LHCN-M2 (cell line): ENCODE measurements around the gene ACSL3. TPM values are rescaled to one million over a fixed set of nuclear protein-coding genes. Genes with fewer than 3 reads are reported as not detected.
"Not testable (repeated sequence)": the region's sequence is repeated elsewhere in the genome, so short reads cannot be mapped to it uniquely, and the experiment has no call there.

Source experiments
- DNase-seq: peaks from one replicate; pipeline ENCODE4 v3.0.0-alpha.2; 2012; ENCODE audit warnings: low read depth
- total RNA-seq: library from RNA; depleted of rRNA; stranded (reverse); fragments of >200 nt; gene quantifications from 2 replicates; pipeline ENCODE4 v1.2.3, GENCODE V29; 2014

ACSL3 gene
- total RNA-seq, 1 experiment from 2014 or later, result 215 TPM

- peak; percentile 41 for DNase-seq
Measured at GRCh38 chr2:222851956-222852617, 8.7 kb upstream of the ACSL3 start.

DNA sequence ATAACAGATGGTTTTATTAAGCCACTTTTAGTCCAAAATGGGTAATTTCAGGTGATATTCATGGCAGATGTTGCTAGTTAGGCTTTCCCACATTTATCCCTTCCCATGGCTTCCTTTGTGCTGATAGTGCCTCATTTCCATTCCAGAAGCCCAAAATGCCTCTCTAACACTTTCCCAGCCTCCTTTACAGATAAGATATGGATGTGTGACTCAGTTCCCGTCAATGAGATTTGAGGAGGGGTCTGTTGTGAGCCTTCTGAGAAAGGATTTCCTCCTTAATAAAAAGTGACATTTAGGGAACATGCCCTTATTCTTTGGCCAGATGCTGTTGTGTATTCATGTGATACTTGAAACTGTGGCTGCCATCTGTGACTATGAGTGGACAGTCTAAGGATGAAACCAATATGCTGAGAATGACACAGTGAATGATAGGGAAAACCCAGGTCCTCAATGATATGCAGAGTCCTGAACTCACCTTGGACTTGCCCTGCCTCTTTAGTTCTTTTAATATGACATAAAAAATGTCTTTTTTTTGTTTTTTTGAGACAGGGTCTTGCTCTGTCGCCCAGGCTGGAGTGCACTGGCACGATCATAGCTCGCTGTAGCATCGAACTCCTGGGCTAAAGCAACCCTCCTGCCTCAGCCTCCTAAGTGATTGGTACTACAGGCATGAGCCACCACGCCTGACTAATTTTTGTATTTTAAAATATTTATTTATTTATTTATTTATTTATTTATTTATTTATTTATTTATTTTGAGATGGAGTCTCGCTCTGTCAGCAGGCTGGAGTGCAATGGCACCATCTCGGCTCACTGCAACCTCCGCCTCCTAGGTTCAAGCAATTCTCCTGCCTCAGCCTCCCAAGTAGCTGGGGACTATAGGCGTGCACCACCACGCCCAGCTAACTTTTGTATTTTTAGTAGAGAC, 5.8 kb upstream of the ACSL3 start:
- no peak for DNase-seq

- DNase-seq, result peak; percentile 72
Measured at GRCh38 chr2:222859786-222860612, 837 bp upstream of the ACSL3 start.

- peak; percentile 36 for DNase-seq
Measured at GRCh38 chr2:222861411-222862105, 722 bp downstream of the ACSL3 start.

GRCh38 chr2:222862106-222862908, 1.5 kb downstream of the ACSL3 start:
- peak; percentile 60 for DNase-seq

GRCh38 chr2:222862909-222863544, 2.2 kb downstream of the ACSL3 start:
- peak; percentile 19 for DNase-seq

DNA sequence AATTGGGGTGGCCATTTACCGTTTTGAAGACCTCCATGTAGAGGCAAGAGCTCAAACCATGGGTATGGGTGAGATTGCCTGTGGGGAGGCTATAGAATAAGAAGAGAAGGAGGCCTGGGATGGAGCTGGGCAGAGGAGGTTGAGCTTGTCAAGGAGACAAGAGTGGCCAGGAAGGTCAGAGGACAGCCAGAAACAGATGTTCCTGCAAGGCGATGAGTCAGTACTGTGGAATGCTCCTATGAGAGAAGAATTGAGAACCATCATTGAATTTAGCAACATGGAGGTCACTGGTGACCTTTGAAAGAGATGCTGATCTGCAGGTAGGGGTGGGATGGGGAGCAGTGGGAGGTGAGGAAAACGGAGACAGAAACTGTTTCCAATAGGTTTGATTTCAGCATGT, 3.5 kb downstream of the ACSL3 start:
- peak; percentile 88 for DNase-seq

DNA sequence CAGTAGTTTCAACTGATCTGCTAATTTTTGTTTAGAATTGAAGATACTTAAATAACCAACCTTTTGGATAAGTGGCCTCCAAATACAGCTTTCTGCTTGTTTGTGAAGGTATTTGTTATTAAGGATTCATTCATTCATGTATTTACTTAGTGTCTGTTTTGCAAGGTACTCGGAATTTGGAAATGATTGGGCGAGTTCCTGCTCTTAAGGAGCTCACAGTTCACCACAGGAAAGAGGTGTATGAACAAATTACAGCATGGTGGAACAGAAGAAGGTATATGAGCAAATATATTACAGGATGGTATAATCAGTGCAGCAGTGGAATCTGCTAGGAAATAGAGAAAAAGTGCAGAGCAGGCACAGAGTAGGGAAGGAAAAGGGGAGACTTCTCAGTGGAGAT, 4.5 kb downstream of the ACSL3 start:
- no peak for DNase-seq

- DNase-seq, result no peak
Measured at GRCh38 chr2:222866358-222866960, 5.6 kb downstream of the ACSL3 start.

DNA sequence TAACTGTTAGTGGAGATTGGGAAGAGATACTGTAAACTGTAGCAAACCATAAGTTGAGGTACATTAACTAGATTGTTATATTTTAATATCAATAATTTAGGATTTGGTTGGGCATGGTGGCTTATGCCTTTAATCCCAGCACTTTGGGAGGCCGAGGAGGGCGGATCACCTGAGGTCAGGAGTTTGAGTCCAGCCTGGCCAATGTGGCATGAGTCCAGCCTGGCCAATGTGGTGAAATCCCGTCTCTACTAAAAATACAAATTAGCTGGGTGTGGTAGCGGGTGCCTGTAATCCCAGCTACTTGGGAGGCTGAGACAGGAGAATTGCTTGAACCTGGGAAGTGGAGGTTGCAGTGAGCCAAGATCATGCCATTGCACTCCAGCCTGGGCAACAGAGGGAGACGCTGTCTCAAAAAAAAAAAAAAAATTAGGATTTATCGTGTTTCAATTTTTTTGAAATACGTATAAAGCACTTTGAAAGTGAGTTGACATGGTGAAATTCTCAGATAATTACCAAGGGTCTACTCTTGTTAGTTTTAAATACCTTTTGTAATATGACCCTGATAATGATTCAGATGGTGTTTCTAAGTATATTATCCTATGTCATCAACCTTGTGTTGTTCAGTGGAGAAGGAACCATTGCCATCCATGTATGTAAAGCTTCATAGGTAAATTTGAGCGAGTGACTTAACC, 7.9 kb downstream of the ACSL3 start:
- not testable (repeated sequence) for DNase-seq

DNA sequence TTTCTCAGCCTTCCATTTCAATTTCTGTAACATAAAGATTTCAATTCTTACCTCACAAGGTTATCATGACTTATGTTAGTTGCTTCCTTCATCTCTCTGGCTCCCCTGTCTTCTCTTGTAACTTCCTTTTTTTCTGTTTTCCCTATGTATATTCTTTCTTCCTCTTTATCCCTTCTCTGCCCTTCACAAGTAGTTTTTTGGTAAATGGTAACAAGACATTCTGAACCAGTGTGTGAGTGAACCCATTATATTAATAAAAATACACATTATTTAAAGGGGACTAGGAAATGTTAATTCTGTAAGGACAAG, 8.4 kb downstream of the ACSL3 start:
- no peak for DNase-seq

- no peak for DNase-seq
Measured at GRCh38 chr2:222871291-222871690, 10.5 kb downstream of the ACSL3 start.

- no peak for DNase-seq
Measured at GRCh38 chr2:222872551-222872950, 11.7 kb downstream of the ACSL3 start.

GRCh38 chr2:222875482-222875881, 14.6 kb downstream of the ACSL3 start:
- DNase-seq, result no peak

- no peak for DNase-seq
Measured at GRCh38 chr2:222876947-222877346, 16.1 kb downstream of the ACSL3 start.

DNA sequence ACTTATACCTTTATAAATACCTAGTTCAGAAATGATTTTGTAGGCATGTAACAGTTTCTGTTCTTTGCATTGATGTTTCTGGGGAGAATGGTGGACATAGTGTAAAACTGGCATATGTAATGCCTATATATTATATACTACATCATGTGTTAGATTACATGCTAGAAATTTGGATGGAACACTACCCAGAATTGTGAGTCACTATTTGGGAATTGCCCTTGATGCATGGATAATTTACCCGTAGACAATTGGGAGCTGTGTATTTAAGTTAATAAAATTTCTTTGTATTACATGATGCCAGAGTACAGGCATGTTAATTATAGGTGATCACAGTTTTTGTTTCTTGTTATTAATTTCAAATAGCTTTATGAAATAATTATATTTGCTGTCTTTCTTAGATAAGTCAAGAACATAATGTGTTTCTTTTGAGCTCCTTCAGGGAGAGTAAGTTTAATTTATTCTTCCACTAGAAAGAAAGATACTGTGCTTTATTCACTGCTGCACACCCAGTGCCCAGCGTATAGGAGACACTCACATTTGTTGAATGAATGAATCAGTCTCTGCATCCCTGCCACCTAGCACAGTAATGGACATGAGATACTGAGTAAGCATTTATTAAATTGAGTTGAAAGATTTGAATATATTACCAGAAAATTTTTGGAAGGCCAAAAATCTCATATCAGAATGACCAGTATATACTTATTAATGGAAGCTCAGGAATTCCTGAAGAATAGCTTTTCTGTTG, 16.9 kb downstream of the ACSL3 start:
- DNase-seq, result no peak

DNA sequence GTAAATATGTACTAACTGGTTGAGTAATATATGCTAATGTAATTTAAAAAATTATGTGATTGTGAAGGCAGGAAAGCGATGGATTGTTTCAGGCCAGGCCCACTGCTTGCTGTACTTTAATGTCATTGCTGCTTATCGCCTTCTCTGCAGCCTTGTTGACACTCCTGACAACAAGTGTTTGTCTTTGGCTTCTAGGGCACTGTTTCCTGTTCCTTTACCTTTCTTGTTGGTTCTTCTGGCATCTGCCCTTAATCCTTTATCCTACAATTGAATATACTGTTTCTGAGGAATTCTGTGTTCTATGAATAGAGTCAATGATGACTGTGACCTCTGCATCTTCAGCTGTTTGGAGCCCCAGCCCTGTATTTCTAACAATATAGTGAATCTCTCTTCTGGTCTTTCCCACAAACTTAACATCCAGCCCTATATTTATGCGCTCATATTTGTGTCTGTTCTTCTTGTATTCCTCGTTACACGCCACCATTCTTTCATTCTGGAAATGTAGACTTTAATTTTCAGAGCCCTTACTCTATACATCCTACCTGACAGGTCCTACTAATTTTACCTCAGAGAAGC, 17.6 kb downstream of the ACSL3 start:
- peak; percentile 15 for DNase-seq
